PFSK-1 (cell line): ENCODE measurements around the gene CPSF4L.

ENCODE experiments used
- FOXP2 ChIP-seq: optimal IDR thresholded peaks from 2 replicates; pipeline ENCODE3; 2011; ENCODE audit warnings: borderline replicate concordance, control low read depth, inconsistent platforms; ENCODE audit not compliant: insufficient read depth; ENCODE audit errors: extremely low read length, extremely low read depth
- POLR2AphosphoS5 ChIP-seq: IDR thresholded peaks from 2 replicates; pipeline ENCODE4 v1.6.1; 2012; ENCODE audit warnings: low read depth, mild to moderate bottlenecking, control low read depth, low read length, moderate library complexity
- SIN3A ChIP-seq: IDR thresholded peaks from 2 replicates; pipeline ENCODE4 v1.6.1; 2012; ENCODE audit warnings: mild to moderate bottlenecking, low read length, moderate library complexity, borderline replicate concordance; ENCODE audit not compliant: insufficient read depth
- TAF1 ChIP-seq: IDR thresholded peaks from 2 replicates; pipeline ENCODE4 v1.6.1; 2012; ENCODE audit warnings: low read length, control low read depth, borderline replicate concordance; ENCODE audit not compliant: insufficient read depth
- TF ChIP-seq, protein P1 (sequence below), 2 experiments: IDR thresholded peaks; 2 replicates each; pipeline versions ENCODE4 v1.6.1 to v1.8.0; 2011 to 2012; ENCODE audit warnings: low read depth in 2 of 2, low read length in 2 of 2, control low read depth in 1 of 2, inconsistent platforms in 1 of 2, mild to moderate bottlenecking in 1 of 2, moderate library complexity in 1 of 2; ENCODE audit not compliant: insufficient read depth in 1 of 2

Gene CPSF4L

DNA sequence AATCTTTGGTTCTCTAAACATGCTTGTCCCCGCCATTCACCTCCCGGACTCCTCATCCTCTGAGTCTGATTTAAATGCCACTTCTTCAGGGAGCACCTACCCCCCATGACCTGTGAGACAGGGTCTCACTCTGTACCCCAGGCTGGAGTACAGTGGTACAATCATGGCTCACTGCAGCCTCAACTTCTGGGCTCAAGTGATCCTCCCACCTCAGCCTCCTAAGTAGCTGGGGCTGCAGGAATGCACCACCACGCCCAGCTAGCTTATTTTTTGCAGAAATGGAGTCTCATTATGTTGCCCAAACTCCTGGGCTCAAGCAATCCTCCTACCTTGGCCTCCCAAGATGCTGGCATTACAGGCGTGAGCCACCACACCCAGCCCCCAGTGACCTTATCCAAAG, 12.8 kb upstream of the CPSF4L start:
- TF ChIP-seq POLR2AphosphoS5: no peak
- no peak for TF ChIP-seq SIN3A
- no peak for TF ChIP-seq TAF1
- TF ChIP-seq FOXP2: no peak
- TF ChIP-seq, protein P1, sequence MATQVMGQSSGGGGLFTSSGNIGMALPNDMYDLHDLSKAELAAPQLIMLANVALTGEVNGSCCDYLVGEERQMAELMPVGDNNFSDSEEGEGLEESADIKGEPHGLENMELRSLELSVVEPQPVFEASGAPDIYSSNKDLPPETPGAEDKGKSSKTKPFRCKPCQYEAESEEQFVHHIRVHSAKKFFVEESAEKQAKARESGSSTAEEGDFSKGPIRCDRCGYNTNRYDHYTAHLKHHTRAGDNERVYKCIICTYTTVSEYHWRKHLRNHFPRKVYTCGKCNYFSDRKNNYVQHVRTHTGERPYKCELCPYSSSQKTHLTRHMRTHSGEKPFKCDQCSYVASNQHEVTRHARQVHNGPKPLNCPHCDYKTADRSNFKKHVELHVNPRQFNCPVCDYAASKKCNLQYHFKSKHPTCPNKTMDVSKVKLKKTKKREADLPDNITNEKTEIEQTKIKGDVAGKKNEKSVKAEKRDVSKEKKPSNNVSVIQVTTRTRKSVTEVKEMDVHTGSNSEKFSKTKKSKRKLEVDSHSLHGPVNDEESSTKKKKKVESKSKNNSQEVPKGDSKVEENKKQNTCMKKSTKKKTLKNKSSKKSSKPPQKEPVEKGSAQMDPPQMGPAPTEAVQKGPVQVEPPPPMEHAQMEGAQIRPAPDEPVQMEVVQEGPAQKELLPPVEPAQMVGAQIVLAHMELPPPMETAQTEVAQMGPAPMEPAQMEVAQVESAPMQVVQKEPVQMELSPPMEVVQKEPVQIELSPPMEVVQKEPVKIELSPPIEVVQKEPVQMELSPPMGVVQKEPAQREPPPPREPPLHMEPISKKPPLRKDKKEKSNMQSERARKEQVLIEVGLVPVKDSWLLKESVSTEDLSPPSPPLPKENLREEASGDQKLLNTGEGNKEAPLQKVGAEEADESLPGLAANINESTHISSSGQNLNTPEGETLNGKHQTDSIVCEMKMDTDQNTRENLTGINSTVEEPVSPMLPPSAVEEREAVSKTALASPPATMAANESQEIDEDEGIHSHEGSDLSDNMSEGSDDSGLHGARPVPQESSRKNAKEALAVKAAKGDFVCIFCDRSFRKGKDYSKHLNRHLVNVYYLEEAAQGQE (IDR thresholded peaks at IDR 0.05; ENCODE audit: insufficient read depth in 1 of 2, low read depth in 2 of 2, low read length in 2 of 2): no peak

DNA sequence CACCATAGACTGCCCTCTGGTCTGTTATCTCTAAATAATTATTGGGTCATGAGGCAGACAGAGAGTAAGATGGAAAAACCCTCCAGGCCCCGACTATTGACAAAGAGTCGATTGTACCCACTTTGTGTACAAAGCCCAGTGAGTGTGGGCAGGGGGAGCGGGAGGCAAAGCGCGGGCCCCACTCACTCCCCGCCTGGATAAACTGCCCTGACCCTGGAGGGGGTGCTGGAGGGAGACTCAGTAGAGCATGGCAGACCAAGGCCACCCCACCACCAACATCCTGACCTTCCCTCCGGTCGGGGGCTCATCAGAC, 11.2 kb upstream of the CPSF4L start:
- TF ChIP-seq, protein P1 (IDR thresholded peaks at IDR 0.05; ENCODE audit: insufficient read depth in 1 of 2, low read depth in 2 of 2, low read length in 2 of 2): no peak
- TF ChIP-seq TAF1: no peak
- TF ChIP-seq SIN3A: no peak
- no peak for TF ChIP-seq FOXP2
- TF ChIP-seq POLR2AphosphoS5: no peak

DNA sequence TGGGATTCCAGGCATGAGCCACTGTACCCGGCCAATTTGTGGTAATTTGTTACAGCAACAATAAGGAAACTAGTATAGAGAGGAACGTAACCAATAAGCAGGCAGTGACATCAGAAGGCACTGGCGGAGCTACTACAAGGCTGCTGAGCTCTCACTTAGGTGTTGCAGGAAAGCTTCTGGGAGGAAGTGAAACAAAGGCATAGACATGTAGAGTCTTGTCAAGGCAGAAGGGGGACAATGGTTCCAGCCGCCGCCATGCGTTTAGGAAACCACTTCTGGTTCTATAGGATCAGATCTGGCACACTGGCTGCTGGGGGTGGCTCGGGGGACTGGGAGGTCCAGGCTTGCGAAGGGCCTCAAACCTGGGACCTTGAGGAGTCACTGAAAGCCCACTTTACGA, 9.4 kb upstream of the CPSF4L start:
- TF ChIP-seq, protein P1 (IDR thresholded peaks at IDR 0.05; ENCODE audit: insufficient read depth in 1 of 2, low read depth in 2 of 2, low read length in 2 of 2): no peak
- TF ChIP-seq FOXP2: no peak
- no peak for TF ChIP-seq POLR2AphosphoS5
- no peak for TF ChIP-seq TAF1
- TF ChIP-seq SIN3A: no peak

DNA sequence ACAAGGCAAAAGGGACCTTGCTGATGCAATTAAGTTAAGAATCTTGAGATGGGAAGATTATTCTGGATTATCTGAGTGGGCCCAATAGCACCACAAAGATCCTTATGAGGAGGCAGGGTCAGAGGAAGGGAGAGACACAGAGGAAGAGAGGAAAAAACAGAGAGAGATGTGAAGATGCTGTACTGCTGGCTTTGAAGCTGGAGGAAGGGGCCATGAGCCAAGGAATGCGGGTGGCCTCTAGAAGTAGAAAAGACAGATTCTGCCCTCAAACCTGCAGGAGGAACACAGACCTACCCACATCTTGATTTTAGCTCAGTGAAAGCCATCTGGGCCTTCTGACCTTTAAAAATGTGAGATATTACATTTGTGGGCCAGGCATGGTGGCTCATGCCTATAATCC, 8.1 kb upstream of the CPSF4L start:
- TF ChIP-seq SIN3A (no peak), POLR2AphosphoS5 (no peak), FOXP2 (no peak), TAF1 (no peak)
- TF ChIP-seq, protein P1 (IDR thresholded peaks at IDR 0.05; ENCODE audit: insufficient read depth in 1 of 2, low read depth in 2 of 2, low read length in 2 of 2): no peak

DNA sequence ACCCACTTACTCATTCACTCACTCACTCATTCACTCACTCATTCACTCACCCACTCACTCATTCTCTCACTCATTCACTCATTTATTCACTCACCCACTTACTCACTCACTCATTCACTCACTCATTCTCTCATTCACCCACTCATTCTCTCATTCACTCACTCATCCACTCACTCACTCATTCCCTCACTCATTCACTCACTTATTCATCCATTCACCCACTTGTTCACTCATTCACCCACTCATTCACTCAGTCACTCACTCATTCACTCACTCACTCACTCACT, 7.6 kb upstream of the CPSF4L start:
- TF ChIP-seq FOXP2 (no peak), TAF1 (no peak), POLR2AphosphoS5 (no peak), SIN3A (no peak)
- TF ChIP-seq, protein P1 (IDR thresholded peaks at IDR 0.05; ENCODE audit: insufficient read depth in 1 of 2, low read depth in 2 of 2, low read length in 2 of 2): no peak
